Measurements from ENCODE around the gene MSRB1.

DNA sequence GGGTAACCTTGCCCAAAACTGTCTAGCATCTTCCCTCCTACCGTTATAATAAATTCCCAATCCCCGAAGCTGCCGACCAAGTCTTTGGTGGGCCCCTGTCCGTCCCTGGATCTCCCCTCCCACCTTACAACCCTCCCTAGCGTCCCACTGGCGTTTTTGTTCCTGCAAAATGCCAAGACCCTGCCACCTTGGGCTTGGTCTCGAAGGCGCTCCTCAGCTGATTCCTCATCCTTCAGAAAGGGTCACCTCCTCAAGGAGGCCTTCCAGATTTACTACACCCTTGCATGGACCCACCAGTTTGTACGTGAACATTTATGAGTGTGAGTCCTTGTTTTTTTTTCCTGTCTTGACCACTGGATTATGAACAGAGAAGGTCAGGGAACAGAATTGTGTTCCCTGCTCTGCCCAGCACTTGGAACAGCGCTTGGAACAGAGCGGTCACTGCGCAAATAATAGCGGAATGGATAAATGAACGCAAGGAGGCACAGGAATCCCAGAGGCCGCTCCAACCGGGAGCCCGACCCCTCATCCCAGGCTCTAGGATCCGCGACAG is 40.1 kb upstream of the MSRB1 start:
- TF ChIP-seq, protein P1, sequence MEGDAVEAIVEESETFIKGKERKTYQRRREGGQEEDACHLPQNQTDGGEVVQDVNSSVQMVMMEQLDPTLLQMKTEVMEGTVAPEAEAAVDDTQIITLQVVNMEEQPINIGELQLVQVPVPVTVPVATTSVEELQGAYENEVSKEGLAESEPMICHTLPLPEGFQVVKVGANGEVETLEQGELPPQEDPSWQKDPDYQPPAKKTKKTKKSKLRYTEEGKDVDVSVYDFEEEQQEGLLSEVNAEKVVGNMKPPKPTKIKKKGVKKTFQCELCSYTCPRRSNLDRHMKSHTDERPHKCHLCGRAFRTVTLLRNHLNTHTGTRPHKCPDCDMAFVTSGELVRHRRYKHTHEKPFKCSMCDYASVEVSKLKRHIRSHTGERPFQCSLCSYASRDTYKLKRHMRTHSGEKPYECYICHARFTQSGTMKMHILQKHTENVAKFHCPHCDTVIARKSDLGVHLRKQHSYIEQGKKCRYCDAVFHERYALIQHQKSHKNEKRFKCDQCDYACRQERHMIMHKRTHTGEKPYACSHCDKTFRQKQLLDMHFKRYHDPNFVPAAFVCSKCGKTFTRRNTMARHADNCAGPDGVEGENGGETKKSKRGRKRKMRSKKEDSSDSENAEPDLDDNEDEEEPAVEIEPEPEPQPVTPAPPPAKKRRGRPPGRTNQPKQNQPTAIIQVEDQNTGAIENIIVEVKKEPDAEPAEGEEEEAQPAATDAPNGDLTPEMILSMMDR (IDR thresholded peaks at IDR 0.05): peak in 1 of 5 experiments; percentile 3
- no peak for TF ChIP-seq POLR2A (IDR thresholded peaks at IDR 0.05)
